HG03045 (cell line): ENCODE measurements around the gene DGKB.

Experiments used
- ATAC-seq: cut with Tn5 transposase; IDR thresholded peaks from one replicate; pipeline ENCODE4 v1.9.1; 2021; ENCODE audit warnings: mild to moderate bottlenecking, moderate library complexity; ENCODE audit not compliant: unreplicated experiment

Gene DGKB

GRCh38 chr7:14236834-14237233, 665.7 kb downstream of the DGKB start:
- ATAC-seq = no peak

GRCh38 chr7:14235056-14235455, 667.5 kb downstream of the DGKB start:
- ATAC-seq = no peak

- no peak for ATAC-seq
These were observed 668.6 kb downstream of the DGKB start for GRCh38 chr7:14233868-14234369.

GRCh38 chr7:14233076-14233867, 669.3 kb downstream of the DGKB start:
- no peak for ATAC-seq

- no peak for ATAC-seq
These were observed 673.5 kb downstream of the DGKB start for GRCh38 chr7:14229047-14229446.

GRCh38 chr7:14228341-14228740, 674.2 kb downstream of the DGKB start:
- ATAC-seq = no peak

GRCh38 chr7:14226126-14226525, 676.4 kb downstream of the DGKB start:
- ATAC-seq = no peak

- no peak for ATAC-seq
These were observed 683.4 kb downstream of the DGKB start for GRCh38 chr7:14219125-14219524.

GRCh38 chr7:14218338-14218737, 684.2 kb downstream of the DGKB start:
- no peak for ATAC-seq

- no peak for ATAC-seq
These were observed 692.6 kb downstream of the DGKB start for GRCh38 chr7:14209896-14210484.

- no peak for ATAC-seq
These were observed 694.8 kb downstream of the DGKB start for GRCh38 chr7:14207711-14208110.

- no peak for ATAC-seq
These were observed 695.4 kb downstream of the DGKB start for GRCh38 chr7:14207138-14207537.

GRCh38 chr7:14206121-14206520, 696.4 kb downstream of the DGKB start:
- no peak for ATAC-seq

GRCh38 chr7:14201353-14201752, 701.2 kb downstream of the DGKB start:
- no peak for ATAC-seq

GRCh38 chr7:14199336-14199735, 703.2 kb downstream of the DGKB start:
- ATAC-seq = no peak

- no peak for ATAC-seq
These were observed 705.3 kb downstream of the DGKB start for GRCh38 chr7:14197280-14197679.

- no peak for ATAC-seq
These were observed 706.0 kb downstream of the DGKB start for GRCh38 chr7:14196555-14196954.

GRCh38 chr7:14195871-14196270, 706.7 kb downstream of the DGKB start:
- no peak for ATAC-seq

GRCh38 chr7:14195079-14195478, 707.5 kb downstream of the DGKB start:
- no peak for ATAC-seq

GRCh38 chr7:14191686-14192098, 710.9 kb downstream of the DGKB start:
- ATAC-seq = no peak

- ATAC-seq = no peak
These were observed 718.2 kb downstream of the DGKB start for GRCh38 chr7:14184292-14184864.

- ATAC-seq = no peak
These were observed 722.8 kb downstream of the DGKB start for GRCh38 chr7:14179781-14180180.
